ENCODE measurements around the gene TPM2. TPM values are rescaled to one million over a fixed set of nuclear protein-coding genes. Genes with fewer than 3 reads are reported as not detected.
A peak's percentile ranks its signal among the peaks of the same experiment; 100 is the strongest.

TPM2 gene
- total RNA-seq, 2 experiments from 2014 or later: 4.9 to 6.6 TPM

- no peaks in the 10 kb centered on the region for H3K9me3 Mint-ChIP-seq
- CTCF ChIA-PET: interaction anchor here (0.7 to 8.1 kb wide), 3 partner anchors 13 to 45 kb away, joined by 3 to 64 read pairs (median 4); no protein-coding TSS in a partner anchor
- H3K4me1 Mint-ChIP-seq (ENCODE audit: low read depth): no peaks in the 10 kb centered on the region
- H3K27ac Mint-ChIP-seq: no peak overlapping the region
- no peaks in the 10 kb centered on the region for H3K36me3 Mint-ChIP-seq (ENCODE audit: low read depth)
- intact Hi-C loops (cut with micrococcal nuclease): no loop called here
- no peak overlapping the region for H3K4me3 Mint-ChIP-seq
- no peaks in the 10 kb centered on the region for H3K27me3 Mint-ChIP-seq (ENCODE audit: low read depth)
- DNase-seq: no peak
These were observed 7.0 kb downstream of the TPM2 start for GRCh38 chr9:35682520-35683315.

- no peak for DNase-seq
- intact Hi-C loops (cut with micrococcal nuclease): no loop called here
- CTCF ChIA-PET: interaction anchor here (8.1 kb wide), 1 partner anchor 14 kb away, joined by 64 read pairs; no protein-coding TSS in a partner anchor
- peaks cover 2% of the 10 kb centered on the region for H3K4me1 Mint-ChIP-seq (ENCODE audit: low read depth)
- no peak overlapping the region for H3K4me3 Mint-ChIP-seq
- no peak overlapping the region for H3K27ac Mint-ChIP-seq
- H3K9me3 Mint-ChIP-seq: no peaks in the 10 kb centered on the region
- H3K27me3 Mint-ChIP-seq (ENCODE audit: low read depth): no peaks in the 10 kb centered on the region
- no peaks in the 10 kb centered on the region for H3K36me3 Mint-ChIP-seq (ENCODE audit: low read depth)
These were observed 7.7 kb downstream of the TPM2 start for GRCh38 chr9:35682051-35682450.

- intact Hi-C loops (cut with micrococcal nuclease): no loop called here
- H3K27ac Mint-ChIP-seq: no peak overlapping the region
- H3K4me1 Mint-ChIP-seq (ENCODE audit: low read depth): peaks cover 4% of the 10 kb centered on the region
- no peak for DNase-seq
- H3K9me3 Mint-ChIP-seq: no peaks in the 10 kb centered on the region
- CTCF ChIA-PET: interaction anchor here (8.1 kb wide), 1 partner anchor 14 kb away, joined by 64 read pairs; no protein-coding TSS in a partner anchor
- no peaks in the 10 kb centered on the region for H3K36me3 Mint-ChIP-seq (ENCODE audit: low read depth)
- no peak overlapping the region for H3K4me3 Mint-ChIP-seq
- no peaks in the 10 kb centered on the region for H3K27me3 Mint-ChIP-seq (ENCODE audit: low read depth)
These were observed 8.3 kb downstream of the TPM2 start for GRCh38 chr9:35681341-35682002.

GRCh38 chr9:35680331-35681105, 9.2 kb downstream of the TPM2 start:
- intact Hi-C loops (cut with micrococcal nuclease): no loop called here
- H3K9me3 Mint-ChIP-seq: no peaks in the 10 kb centered on the region
- peaks cover 3% of the 10 kb centered on the region for H3K27me3 Mint-ChIP-seq (ENCODE audit: low read depth)
- CTCF ChIA-PET: interaction anchor here (8.1 kb wide), 1 partner anchor 15 kb away, joined by 64 read pairs; no protein-coding TSS in a partner anchor
- peaks cover 6% of the 10 kb centered on the region for H3K4me1 Mint-ChIP-seq (ENCODE audit: low read depth)
- no peak overlapping the region for H3K4me3 Mint-ChIP-seq
- no peak for DNase-seq
- no peaks in the 10 kb centered on the region for H3K36me3 Mint-ChIP-seq (ENCODE audit: low read depth)
- H3K27ac Mint-ChIP-seq: no peak overlapping the region

- no peak overlapping the region for H3K27ac Mint-ChIP-seq
- no peak overlapping the region for H3K4me3 Mint-ChIP-seq
- no peak for DNase-seq
- H3K36me3 Mint-ChIP-seq (ENCODE audit: low read depth): no peaks in the 10 kb centered on the region
- peaks cover 6% of the 10 kb centered on the region for H3K4me1 Mint-ChIP-seq (ENCODE audit: low read depth)
- H3K9me3 Mint-ChIP-seq: no peaks in the 10 kb centered on the region
- H3K27me3 Mint-ChIP-seq (ENCODE audit: low read depth): peaks cover 3% of the 10 kb centered on the region
- CTCF ChIA-PET: interaction anchor here (0.6 to 8.1 kb wide), 3 partner anchors 16 to 563 kb away, joined by 3 to 64 read pairs (median 3); no protein-coding TSS in a partner anchor
- intact Hi-C loops (cut with micrococcal nuclease): no loop called here
These were observed 9.9 kb downstream of the TPM2 start for GRCh38 chr9:35679766-35680330.

GRCh38 chr9:35679091-35679490, 10.6 kb downstream of the TPM2 start:
- intact Hi-C loops (cut with micrococcal nuclease): no loop called here
- peaks cover 7% of the 10 kb centered on the region for H3K27me3 Mint-ChIP-seq (ENCODE audit: low read depth)
- no peaks in the 10 kb centered on the region for H3K36me3 Mint-ChIP-seq (ENCODE audit: low read depth)
- no peaks in the 10 kb centered on the region for H3K9me3 Mint-ChIP-seq
- no peak overlapping the region for H3K4me3 Mint-ChIP-seq
- CTCF ChIA-PET: interaction anchor here (0.5 to 8.1 kb wide), 4 partner anchors 9 to 32 kb away, joined by 3 to 64 read pairs (median 4); no protein-coding TSS in a partner anchor
- H3K27ac Mint-ChIP-seq: no peak overlapping the region
- peaks cover 11% of the 10 kb centered on the region for H3K4me1 Mint-ChIP-seq (ENCODE audit: low read depth)
- no peak for DNase-seq

GRCh38 chr9:35675732-35676392, 13.9 kb downstream of the TPM2 start:
- Mint-ChIP-seq H3K27ac (no peak overlapping the region), H3K27me3 (ENCODE audit: low read depth) (peaks cover 7% of the 10 kb centered on the region), H3K9me3 (no peaks in the 10 kb centered on the region), H3K4me3 (peak overlapping the region; percentile 68), H3K4me1 (ENCODE audit: low read depth) (peaks cover 11% of the 10 kb centered on the region), H3K36me3 (ENCODE audit: low read depth) (no peaks in the 10 kb centered on the region)
- CTCF ChIA-PET: interaction anchor here (0.7 to 10.2 kb wide), 5 partner anchors 15 to 434 kb away, joined by 3 to 86 read pairs (median 5); partner anchors contain the start of genes CCDC107 and RMRP
- peak; percentile 72 for DNase-seq
- intact Hi-C loops (cut with micrococcal nuclease): no loop called here

GRCh38 chr9:35675204-35675603, 14.5 kb downstream of the TPM2 start:
- intact Hi-C loops (cut with micrococcal nuclease): no loop called here
- CTCF ChIA-PET: interaction anchor here (1.1 to 10.2 kb wide), 4 partner anchors 14 to 29 kb away, joined by 5 to 86 read pairs (median 5); partner anchors contain the start of genes CCDC107 and RMRP
- peaks cover 7% of the 10 kb centered on the region for H3K27me3 Mint-ChIP-seq (ENCODE audit: low read depth)
- no peak overlapping the region for H3K27ac Mint-ChIP-seq
- H3K4me3 Mint-ChIP-seq: peak overlapping the region; percentile 68
- no peak for DNase-seq
- no peaks in the 10 kb centered on the region for H3K36me3 Mint-ChIP-seq (ENCODE audit: low read depth)
- H3K9me3 Mint-ChIP-seq: no peaks in the 10 kb centered on the region
- H3K4me1 Mint-ChIP-seq (ENCODE audit: low read depth): peaks cover 11% of the 10 kb centered on the region

- Mint-ChIP-seq H3K4me3 (no peak overlapping the region), H3K36me3 (ENCODE audit: low read depth) (no peaks in the 10 kb centered on the region), H3K4me1 (ENCODE audit: low read depth) (peaks cover 11% of the 10 kb centered on the region), H3K9me3 (no peaks in the 10 kb centered on the region), H3K27ac (no peak overlapping the region), H3K27me3 (ENCODE audit: low read depth) (peaks cover 7% of the 10 kb centered on the region)
- intact Hi-C loops (cut with micrococcal nuclease): no loop called here
- no peak for DNase-seq
- CTCF ChIA-PET: interaction anchor here (10.2 kb wide), 1 partner anchor 20 kb away, joined by 86 read pairs; no protein-coding TSS in a partner anchor
These were observed 15.7 kb downstream of the TPM2 start for GRCh38 chr9:35674025-35674361.

- CTCF ChIA-PET: interaction anchor here (1.0 to 10.2 kb wide), 3 partner anchors 9 to 21 kb away, joined by 3 to 86 read pairs (median 6); partner anchors contain the start of gene ARHGEF39
- Mint-ChIP-seq H3K4me1 (ENCODE audit: low read depth) (peaks cover 11% of the 10 kb centered on the region), H3K36me3 (ENCODE audit: low read depth) (no peaks in the 10 kb centered on the region), H3K4me3 (peak within 1 kb of the TSS; percentile 20), H3K27me3 (ENCODE audit: low read depth) (peaks cover 7% of the 10 kb centered on the region), H3K27ac (no peak within 1 kb of the TSS), H3K9me3 (no peaks in the 10 kb centered on the region)
- no peak for DNase-seq
- intact Hi-C loops (cut with micrococcal nuclease): no loop called here
These were observed 16.3 kb downstream of the TPM2 start, which contains the start of gene CA9 for GRCh38 chr9:35673132-35674024. CA9 (plus strand) TSS chr9:35673928; CDS start chr9:35673960, 32 bp downstream.

Measured in activated naive CD4-positive, alpha-beta T cell treated with anti-CD3 and anti-CD28 coated beads for 36 hours (primary cell).